Measurements from ENCODE around the gene UGT1A5.

DNA sequence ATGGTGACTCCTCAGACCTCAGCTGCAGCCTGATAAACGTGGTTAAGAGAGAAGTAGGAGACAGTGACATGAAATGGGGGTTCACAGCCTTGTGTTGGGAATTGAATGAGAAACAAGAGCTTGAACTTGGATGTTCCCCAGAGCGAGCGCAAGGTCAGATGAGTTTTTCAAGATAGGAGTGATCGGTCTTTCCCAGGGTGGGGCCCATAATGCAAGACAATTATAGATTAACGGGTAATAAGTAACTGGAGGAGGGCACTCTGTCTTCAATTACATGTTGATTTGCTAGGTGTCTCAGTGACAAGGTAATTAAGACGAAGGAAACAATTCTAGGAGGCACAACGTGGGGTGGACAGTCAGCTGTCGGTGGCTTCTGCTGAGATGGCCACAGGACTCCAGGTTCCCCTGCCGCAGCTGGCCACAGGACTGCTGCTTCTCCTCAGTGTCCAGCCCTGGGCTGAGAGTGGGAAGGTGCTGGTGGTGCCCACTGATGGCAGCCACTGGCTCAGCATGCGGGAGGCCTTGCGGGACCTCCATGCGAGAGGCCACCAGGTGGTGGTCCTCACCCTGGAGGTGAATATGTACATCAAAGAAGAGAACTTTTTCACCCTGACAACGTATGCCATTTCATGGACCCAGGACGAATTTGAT, at the start of gene UGT1A5:
- TF ChIP-seq, protein P1, sequence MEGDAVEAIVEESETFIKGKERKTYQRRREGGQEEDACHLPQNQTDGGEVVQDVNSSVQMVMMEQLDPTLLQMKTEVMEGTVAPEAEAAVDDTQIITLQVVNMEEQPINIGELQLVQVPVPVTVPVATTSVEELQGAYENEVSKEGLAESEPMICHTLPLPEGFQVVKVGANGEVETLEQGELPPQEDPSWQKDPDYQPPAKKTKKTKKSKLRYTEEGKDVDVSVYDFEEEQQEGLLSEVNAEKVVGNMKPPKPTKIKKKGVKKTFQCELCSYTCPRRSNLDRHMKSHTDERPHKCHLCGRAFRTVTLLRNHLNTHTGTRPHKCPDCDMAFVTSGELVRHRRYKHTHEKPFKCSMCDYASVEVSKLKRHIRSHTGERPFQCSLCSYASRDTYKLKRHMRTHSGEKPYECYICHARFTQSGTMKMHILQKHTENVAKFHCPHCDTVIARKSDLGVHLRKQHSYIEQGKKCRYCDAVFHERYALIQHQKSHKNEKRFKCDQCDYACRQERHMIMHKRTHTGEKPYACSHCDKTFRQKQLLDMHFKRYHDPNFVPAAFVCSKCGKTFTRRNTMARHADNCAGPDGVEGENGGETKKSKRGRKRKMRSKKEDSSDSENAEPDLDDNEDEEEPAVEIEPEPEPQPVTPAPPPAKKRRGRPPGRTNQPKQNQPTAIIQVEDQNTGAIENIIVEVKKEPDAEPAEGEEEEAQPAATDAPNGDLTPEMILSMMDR (conservative IDR thresholded peaks at IDR 0.05; ENCODE audit: low read length): no peak
- TF ChIP-seq EZH2phosphoT487 (IDR thresholded peaks at IDR 0.05; ENCODE audit: borderline replicate concordance): no peak
